Thymus (tissue), 11 donors: ENCODE data around the gene TBC1D1. TPM values are rescaled to one million over a fixed set of nuclear protein-coding genes. Genes with fewer than 3 reads are reported as not detected.

ENCODE experiments used
- DNase-seq, 9 donors: peaks; one replicate each; pipeline ENCODE4 v3.0.0-alpha.2; 2013; ENCODE audit warnings: low spot score in 9 of 9, low read depth in 6 of 9, missing footprints in 1 of 9
- H3K27ac ChIP-seq, 2 donors: one replicate each; pipeline ENCODE4 v1.5.1; 2013; ENCODE audit warnings: control low read depth in 1 of 2, low read depth in 1 of 2, low read length in 1 of 2, mild to moderate bottlenecking in 1 of 2, moderate library complexity in 1 of 2
- H3K27me3 ChIP-seq, 2 donors: one replicate each; pipeline ENCODE4 v1.5.1; 2013; ENCODE audit warnings: low read length in 1 of 2; ENCODE audit not compliant: control insufficient read depth in 2 of 2, insufficient read depth in 1 of 2
- H3K36me3 ChIP-seq, 2 donors: one replicate each; pipeline ENCODE4 v1.5.1; 2013; ENCODE audit warnings: low read length in 1 of 2, mild to moderate bottlenecking in 1 of 2, moderate library complexity in 1 of 2; ENCODE audit not compliant: control insufficient read depth in 2 of 2, insufficient read depth in 2 of 2
- H3K4me1 ChIP-seq, 2 donors: one replicate each; pipeline ENCODE4 v1.5.1; 2013; ENCODE audit warnings: low read length in 2 of 2; ENCODE audit not compliant: control insufficient read depth in 2 of 2, insufficient read depth in 2 of 2
- H3K4me3 ChIP-seq, 2 donors: one replicate each; pipeline ENCODE4 v1.5.1; 2013; ENCODE audit warnings: low read length in 2 of 2, control low read depth in 1 of 2, mild to moderate bottlenecking in 1 of 2
- H3K9me3 ChIP-seq, 2 donors: one replicate each; pipeline ENCODE4 v1.5.1; 2013; ENCODE audit warnings: low read length in 1 of 2, mild to moderate bottlenecking in 1 of 2; ENCODE audit not compliant: control insufficient read depth in 2 of 2, insufficient read depth in 1 of 2
- WGBS: extraction: QIAGEN DNeasy Blood & Tissue Kit; methylation state at CpG from one replicate; pipeline ENCODE4 v1.1.7; 2013; 5-methylcytosine and 5-hydroxymethylcytosine counted together
- polyA plus RNA-seq: library from polyadenylated mRNA; stranded (reverse); fragments of 200-250 nt; gene quantifications from one replicate; pipeline ENCODE4 v1.2.3, GENCODE V29; 2013
- total RNA-seq: library from RNA; stranded (reverse); fragments of 120-200 nt; gene quantifications from one replicate; pipeline ENCODE4 v1.2.4, GENCODE V29; 2013
- donor health status: healthy.

The TBC1D1 gene
- total and polyA plus RNA-seq, 2 donors = 49.9 to 65.7 TPM

- DNase-seq = no peak
- peaks cover 41 to 67% of the 10 kb centered on the region in 2 donors for H3K36me3 ChIP-seq
- H3K4me3 ChIP-seq = no peak overlapping the region
- no peaks in the 10 kb centered on the region for H3K27me3 ChIP-seq
- 96% methylated on average over 5 of the region's 5 CpGs for WGBS
- peaks cover 0 to 2% of the 10 kb centered on the region in 2 donors for H3K4me1 ChIP-seq
- no peaks in the 10 kb centered on the region for H3K9me3 ChIP-seq
- peak overlapping the region in 1 of 2 donors; percentile 42 for H3K27ac ChIP-seq
These were observed 156.0 kb downstream of the TBC1D1 start for GRCh38 chr4:38046727-38047489.

GRCh38 chr4:38049545-38050170 is 158.8 kb downstream of the TBC1D1 start:
- 92% methylated on average over 15 of the region's 15 CpGs for WGBS
- no peaks in the 10 kb centered on the region for H3K27me3 ChIP-seq
- no peak for DNase-seq
- no peak overlapping the region for H3K27ac ChIP-seq
- H3K9me3 ChIP-seq = no peaks in the 10 kb centered on the region
- H3K36me3 ChIP-seq = peaks cover 43 to 65% of the 10 kb centered on the region in 2 donors
- H3K4me3 ChIP-seq = no peak overlapping the region
- peaks cover 0 to 2% of the 10 kb centered on the region in 2 donors for H3K4me1 ChIP-seq

DNA sequence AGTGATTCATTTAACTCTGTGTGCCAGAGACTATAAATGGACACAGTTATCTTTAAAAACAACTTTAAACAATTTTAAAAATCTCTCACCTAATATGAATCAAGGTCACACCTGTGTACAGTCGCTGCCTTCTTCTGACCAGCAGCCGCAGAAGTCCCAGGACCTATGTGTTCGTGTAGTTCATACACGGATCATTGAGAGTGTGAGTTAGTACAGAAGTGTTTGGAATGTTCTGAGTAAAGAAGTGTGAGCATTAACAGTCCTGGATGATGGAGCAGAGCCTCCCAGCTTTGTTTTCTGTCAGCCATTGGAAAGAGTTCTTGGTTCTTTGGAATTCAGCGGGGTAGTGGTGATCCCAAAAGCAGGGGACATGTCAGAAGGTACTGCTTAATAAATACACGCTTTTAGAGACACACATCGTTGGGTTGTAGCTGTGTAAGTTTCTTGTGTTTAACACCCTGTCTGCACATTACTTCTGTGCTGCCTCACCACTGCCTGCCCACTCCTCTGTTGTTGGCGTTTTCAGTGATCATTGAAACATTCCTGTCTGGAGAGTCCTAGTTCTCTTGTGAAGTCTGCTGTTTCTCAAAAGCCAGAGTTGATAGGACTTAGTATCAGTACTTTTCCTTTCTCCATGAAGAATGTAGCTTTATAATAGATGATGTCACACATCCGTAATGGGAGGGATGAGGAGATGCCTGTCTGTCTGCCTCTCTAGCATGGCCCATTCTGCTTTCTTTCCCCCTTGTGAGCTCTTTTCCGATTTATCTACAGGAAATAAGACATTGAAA is 159.9 kb downstream of the TBC1D1 start:
- DNase-seq = no peak
- Histone ChIP-seq H3K27ac (no peak overlapping the region), H3K36me3 (peaks cover 51 to 66% of the 10 kb centered on the region in 2 donors), H3K27me3 (no peaks in the 10 kb centered on the region), H3K4me3 (no peak overlapping the region), H3K9me3 (no peaks in the 10 kb centered on the region), H3K4me1 (peaks cover 0 to 2% of the 10 kb centered on the region in 2 donors)
- WGBS = 86% methylated on average over 10 of the region's 10 CpGs

DNA sequence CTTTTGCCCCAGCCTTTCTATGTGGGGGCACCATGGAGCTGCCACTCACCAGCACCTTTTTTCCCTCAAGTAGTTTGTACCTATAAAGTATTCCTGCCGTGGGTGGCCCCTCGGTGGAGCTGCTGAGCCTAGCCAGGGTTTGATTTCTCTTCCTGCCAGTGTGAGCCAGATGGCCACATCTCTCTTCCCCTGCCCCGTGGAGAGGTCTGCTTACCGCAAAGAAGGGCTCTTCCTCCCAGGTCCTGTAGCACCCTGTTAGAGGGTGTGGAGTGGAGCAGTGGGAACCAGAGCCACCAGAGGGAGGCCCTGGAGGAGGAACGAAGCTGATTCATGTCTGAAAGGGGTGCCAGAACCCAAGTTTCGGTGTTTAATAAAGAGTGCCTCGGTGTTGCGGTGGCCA is 164.7 kb downstream of the TBC1D1 start:
- no peak for DNase-seq
- no peaks in the 10 kb centered on the region for H3K9me3 ChIP-seq
- H3K4me1 ChIP-seq = no peaks in the 10 kb centered on the region
- 61% methylated on average over 8 of the region's 8 CpGs for WGBS
- peak overlapping the region in 1 of 2 donors; percentile 27 for H3K27ac ChIP-seq
- H3K27me3 ChIP-seq = no peaks in the 10 kb centered on the region
- H3K36me3 ChIP-seq = peaks cover 52 to 69% of the 10 kb centered on the region in 2 donors
- H3K4me3 ChIP-seq = no peak overlapping the region

GRCh38 chr4:38056011-38056685 is 165.3 kb downstream of the TBC1D1 start:
- WGBS = 89% methylated on average over 10 of the region's 10 CpGs
- Histone ChIP-seq H3K9me3 (no peaks in the 10 kb centered on the region), H3K4me3 (no peak overlapping the region), H3K36me3 (peaks cover 53 to 71% of the 10 kb centered on the region in 2 donors), H3K27me3 (no peaks in the 10 kb centered on the region), H3K27ac (peak overlapping the region in 1 of 2 donors; percentile 27), H3K4me1 (no peaks in the 10 kb centered on the region)
- DNase-seq = no peak

DNA sequence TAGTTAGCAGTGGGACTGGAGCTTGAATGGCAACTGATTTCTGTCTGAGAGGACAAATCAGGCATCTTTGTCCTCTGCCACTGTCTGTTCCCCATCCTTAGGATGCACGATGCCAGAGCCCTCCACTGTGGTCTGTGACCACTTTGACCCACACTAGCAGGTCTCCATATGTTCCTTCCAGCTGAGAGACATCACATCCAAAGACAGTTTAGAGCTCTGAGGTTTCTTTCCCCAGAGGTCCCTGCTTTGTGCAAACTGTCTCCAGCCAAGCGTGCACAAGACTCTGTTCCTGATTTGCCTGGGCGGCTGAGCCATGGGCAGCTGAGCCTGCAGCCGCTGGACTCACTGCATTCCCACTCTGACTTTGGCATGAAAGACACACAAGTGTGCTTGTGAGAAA is 167.3 kb downstream of the TBC1D1 start:
- peaks cover 53 to 71% of the 10 kb centered on the region in 2 donors for H3K36me3 ChIP-seq
- H3K9me3 ChIP-seq = no peaks in the 10 kb centered on the region
- 96% methylated on average over 4 of the region's 4 CpGs for WGBS
- DNase-seq = no peak
- no peaks in the 10 kb centered on the region for H3K27me3 ChIP-seq
- H3K27ac ChIP-seq = no peak overlapping the region
- H3K4me1 ChIP-seq = peaks cover 0 to 6% of the 10 kb centered on the region in 2 donors
- H3K4me3 ChIP-seq = no peak overlapping the region

GRCh38 chr4:38060829-38061431 is 170.0 kb downstream of the TBC1D1 start:
- no peak for DNase-seq
- H3K36me3 ChIP-seq = peaks cover 38 to 50% of the 10 kb centered on the region in 2 donors
- H3K27ac ChIP-seq = no peak overlapping the region
- H3K27me3 ChIP-seq = no peaks in the 10 kb centered on the region
- H3K9me3 ChIP-seq = no peaks in the 10 kb centered on the region
- peaks cover 0 to 7% of the 10 kb centered on the region in 2 donors for H3K4me1 ChIP-seq
- H3K4me3 ChIP-seq = no peak overlapping the region
- WGBS = 96% methylated on average over 4 of the region's 4 CpGs

DNA sequence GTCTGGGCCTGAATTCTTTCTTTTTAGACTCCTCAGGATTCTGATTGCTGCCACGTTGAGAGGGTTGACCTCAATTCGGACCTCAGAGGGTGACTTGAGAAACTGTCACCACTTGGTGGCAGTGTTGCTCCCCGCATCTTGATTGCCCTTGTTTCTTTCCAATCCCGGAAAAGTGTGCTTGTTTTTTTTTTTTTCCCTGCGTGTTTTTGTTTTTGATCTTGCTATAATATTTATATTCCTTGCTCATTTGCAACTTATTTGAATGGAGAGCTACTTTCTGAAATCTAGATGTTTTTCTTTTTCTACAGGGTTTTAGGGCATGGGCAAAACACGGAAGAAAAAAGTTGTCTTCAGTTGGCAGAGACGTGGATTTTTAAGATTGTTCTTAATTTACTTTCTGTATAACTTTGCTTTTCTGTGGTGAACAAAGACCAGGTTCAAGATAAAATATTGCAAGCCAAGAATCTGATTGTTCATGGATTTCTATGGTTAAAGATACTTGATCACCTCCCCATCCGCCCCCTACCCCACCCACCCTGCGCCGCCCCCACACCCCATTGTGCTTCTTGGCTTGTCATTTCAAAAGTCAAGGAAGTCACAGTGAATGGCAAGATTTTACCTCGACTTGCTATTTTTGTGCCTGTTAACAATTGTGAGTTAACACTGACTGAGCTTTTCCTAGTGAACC is 171.3 kb downstream of the TBC1D1 start:
- Histone ChIP-seq H3K27me3 (no peaks in the 10 kb centered on the region), H3K4me3 (peak overlapping the region; percentile 18 to 21), H3K27ac (peak overlapping the region in 1 of 2 donors; percentile 61), H3K4me1 (peaks cover 0 to 8% of the 10 kb centered on the region in 2 donors), H3K9me3 (no peaks in the 10 kb centered on the region), H3K36me3 (peaks cover 32 to 41% of the 10 kb centered on the region in 2 donors)
- 41% methylated on average over 11 of the region's 11 CpGs for WGBS
- DNase-seq = peak; percentile 26 to 84 (median 58)
